ENCODE data around the gene PRKX.

PRKX gene

GRCh38 chrX:3582451-3582850 lies 131.0 kb downstream of the PRKX start:
- TF ChIP-seq, protein P1, sequence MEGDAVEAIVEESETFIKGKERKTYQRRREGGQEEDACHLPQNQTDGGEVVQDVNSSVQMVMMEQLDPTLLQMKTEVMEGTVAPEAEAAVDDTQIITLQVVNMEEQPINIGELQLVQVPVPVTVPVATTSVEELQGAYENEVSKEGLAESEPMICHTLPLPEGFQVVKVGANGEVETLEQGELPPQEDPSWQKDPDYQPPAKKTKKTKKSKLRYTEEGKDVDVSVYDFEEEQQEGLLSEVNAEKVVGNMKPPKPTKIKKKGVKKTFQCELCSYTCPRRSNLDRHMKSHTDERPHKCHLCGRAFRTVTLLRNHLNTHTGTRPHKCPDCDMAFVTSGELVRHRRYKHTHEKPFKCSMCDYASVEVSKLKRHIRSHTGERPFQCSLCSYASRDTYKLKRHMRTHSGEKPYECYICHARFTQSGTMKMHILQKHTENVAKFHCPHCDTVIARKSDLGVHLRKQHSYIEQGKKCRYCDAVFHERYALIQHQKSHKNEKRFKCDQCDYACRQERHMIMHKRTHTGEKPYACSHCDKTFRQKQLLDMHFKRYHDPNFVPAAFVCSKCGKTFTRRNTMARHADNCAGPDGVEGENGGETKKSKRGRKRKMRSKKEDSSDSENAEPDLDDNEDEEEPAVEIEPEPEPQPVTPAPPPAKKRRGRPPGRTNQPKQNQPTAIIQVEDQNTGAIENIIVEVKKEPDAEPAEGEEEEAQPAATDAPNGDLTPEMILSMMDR (IDR thresholded peaks at IDR 0.05; ENCODE audit: low read depth, low read length, poor library complexity, severe bottlenecking), result no peak
- TF ChIP-seq EZH2phosphoT487 (IDR thresholded peaks at IDR 0.05; ENCODE audit: borderline replicate concordance, low read length), result no peak

GRCh38 chrX:3581609-3582108 lies 131.8 kb downstream of the PRKX start:
- no peak overlapping the region for H3K4me3 ChIP-seq (ENCODE audit: low read length)
- no peaks in the 10 kb centered on the region for H3K79me2 ChIP-seq (ENCODE audit: control insufficient read depth, low read length)
- no peaks in the 10 kb centered on the region for H3F3A ChIP-seq (ENCODE audit: control insufficient read depth, insufficient read depth)
- TF ChIP-seq EZH2phosphoT487 (IDR thresholded peaks at IDR 0.05; ENCODE audit: borderline replicate concordance, low read length), result no peak
- TF ChIP-seq, protein P1 (IDR thresholded peaks at IDR 0.05; ENCODE audit: low read depth, low read length, poor library complexity, severe bottlenecking), result no peak
- no peaks in the 10 kb centered on the region for H3K36me3 ChIP-seq (ENCODE audit: control insufficient read depth, low read length)
- H3K4me1 ChIP-seq (ENCODE audit: control insufficient read depth, low read length), result no peaks in the 10 kb centered on the region
- H3K9me3 ChIP-seq (ENCODE audit: control insufficient read depth, insufficient read depth, low read length), result no peaks in the 10 kb centered on the region
- no peaks in the 10 kb centered on the region for H3K9me2 ChIP-seq (replicated peaks; ENCODE audit: control insufficient read depth, low read length)
- no peaks in the 10 kb centered on the region for H3K27me3 ChIP-seq (ENCODE audit: control insufficient read depth, low read length)
- no peaks in the 10 kb centered on the region for H4K20me1 ChIP-seq (ENCODE audit: control insufficient read depth, insufficient read depth, low read depth, low read length)
- H3K4me2 ChIP-seq (ENCODE audit: low read length), result no peak overlapping the region
- no peak overlapping the region for H3K27ac ChIP-seq (ENCODE audit: low read depth, low read length)

More at GRCh38 chrX:3582451-3582850, 131.0 kb downstream of the PRKX start:
- no peaks in the 10 kb centered on the region for H3K4me1 ChIP-seq (ENCODE audit: control insufficient read depth, low read length)
- H3K4me2 ChIP-seq (ENCODE audit: low read length), result no peak overlapping the region
- H3K4me3 ChIP-seq (ENCODE audit: low read length), result no peak overlapping the region
- H3F3A ChIP-seq (ENCODE audit: control insufficient read depth, insufficient read depth), result no peaks in the 10 kb centered on the region
- H3K79me2 ChIP-seq (ENCODE audit: control insufficient read depth, low read length), result no peaks in the 10 kb centered on the region
- H3K36me3 ChIP-seq (ENCODE audit: control insufficient read depth, low read length), result no peaks in the 10 kb centered on the region
- H3K9me3 ChIP-seq (ENCODE audit: control insufficient read depth, insufficient read depth, low read length), result no peaks in the 10 kb centered on the region
- H4K20me1 ChIP-seq (ENCODE audit: control insufficient read depth, insufficient read depth, low read depth, low read length), result no peaks in the 10 kb centered on the region
- H3K9me2 ChIP-seq (replicated peaks; ENCODE audit: control insufficient read depth, low read length), result no peaks in the 10 kb centered on the region
- no peaks in the 10 kb centered on the region for H3K27me3 ChIP-seq (ENCODE audit: control insufficient read depth, low read length)
- H3K27ac ChIP-seq (ENCODE audit: low read depth, low read length), result no peak overlapping the region

DNA sequence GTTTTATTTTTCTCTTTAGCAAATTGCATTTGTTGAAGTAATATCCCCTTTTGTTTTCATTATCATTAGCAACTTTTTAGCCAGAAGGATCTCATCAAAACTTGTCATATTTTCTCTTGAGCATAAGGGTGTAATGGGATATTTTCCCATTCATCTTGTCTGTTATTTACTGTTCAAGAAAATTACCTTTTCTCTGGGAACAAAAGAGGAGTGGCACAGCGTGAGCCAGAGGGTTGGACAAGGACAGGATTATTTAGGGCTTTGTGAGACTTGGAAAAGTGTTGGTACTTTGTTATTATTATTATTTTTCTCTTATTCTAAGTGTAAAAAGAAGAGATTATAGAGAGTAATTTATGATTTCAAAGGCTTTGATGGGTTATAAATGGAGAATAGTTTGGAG lies 135.9 kb downstream of the PRKX start:
- H3K36me3 ChIP-seq (ENCODE audit: control insufficient read depth, low read length), result no peaks in the 10 kb centered on the region
- no peaks in the 10 kb centered on the region for H3K9me2 ChIP-seq (replicated peaks; ENCODE audit: control insufficient read depth, low read length)
- no peak overlapping the region for H3K4me2 ChIP-seq (ENCODE audit: low read length)
- H3K27ac ChIP-seq (ENCODE audit: low read depth, low read length), result no peak overlapping the region
- no peaks in the 10 kb centered on the region for H4K20me1 ChIP-seq (ENCODE audit: control insufficient read depth, insufficient read depth, low read depth, low read length)
- H3K27me3 ChIP-seq (ENCODE audit: control insufficient read depth, low read length), result no peaks in the 10 kb centered on the region
- no peaks in the 10 kb centered on the region for H3K9me3 ChIP-seq (ENCODE audit: control insufficient read depth, insufficient read depth, low read length)
- H3K4me3 ChIP-seq (ENCODE audit: low read length), result no peak overlapping the region
- H3K4me1 ChIP-seq (ENCODE audit: control insufficient read depth, low read length), result no peaks in the 10 kb centered on the region
- H3K79me2 ChIP-seq (ENCODE audit: control insufficient read depth, low read length), result no peaks in the 10 kb centered on the region
- TF ChIP-seq EZH2phosphoT487 (IDR thresholded peaks at IDR 0.05; ENCODE audit: borderline replicate concordance, low read length), result no peak
- TF ChIP-seq, protein P1 (IDR thresholded peaks at IDR 0.05; ENCODE audit: low read depth, low read length, poor library complexity, severe bottlenecking), result no peak
- H3F3A ChIP-seq (ENCODE audit: control insufficient read depth, insufficient read depth), result no peaks in the 10 kb centered on the region

Data from DOHH2 (cell line).